ENCODE results near the gene HOXB1.

The HOXB1 gene

DNA sequence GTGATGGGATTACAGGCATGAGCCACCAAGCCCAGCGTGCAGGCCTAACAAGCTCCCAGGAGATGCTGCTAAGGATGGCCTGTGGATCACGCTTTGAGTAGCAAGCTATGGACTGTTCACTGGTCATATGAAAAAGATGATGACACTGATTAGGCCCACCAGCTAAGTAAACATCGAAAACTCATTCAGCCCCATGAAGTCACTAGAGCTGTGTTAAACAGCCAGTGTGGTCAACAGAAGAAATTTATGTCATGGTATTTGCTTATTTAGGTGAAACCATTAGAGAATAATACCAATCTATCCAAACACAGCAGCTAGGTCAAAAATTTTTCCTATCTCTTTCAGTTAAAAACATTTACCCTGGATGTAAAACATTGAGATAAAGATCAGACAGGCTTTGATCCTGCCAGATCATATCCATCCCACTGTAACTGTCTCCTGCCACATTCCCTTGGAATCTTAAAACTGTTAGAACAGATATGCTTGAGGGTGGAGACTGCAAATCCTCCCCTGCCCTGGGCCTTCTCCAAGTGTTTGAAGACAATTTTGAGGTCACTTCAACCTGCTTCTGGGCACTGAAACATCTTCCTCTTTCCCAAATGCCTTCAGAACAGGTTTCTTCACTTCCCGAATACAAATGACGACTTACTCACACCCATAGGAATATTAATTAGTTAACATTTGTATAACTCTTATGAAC, 30.9 kb downstream of the HOXB1 start:
- in situ Hi-C loops (cut with HindIII; ENCODE audit: low sequenced_read_pairs) = no loop called here

DNA sequence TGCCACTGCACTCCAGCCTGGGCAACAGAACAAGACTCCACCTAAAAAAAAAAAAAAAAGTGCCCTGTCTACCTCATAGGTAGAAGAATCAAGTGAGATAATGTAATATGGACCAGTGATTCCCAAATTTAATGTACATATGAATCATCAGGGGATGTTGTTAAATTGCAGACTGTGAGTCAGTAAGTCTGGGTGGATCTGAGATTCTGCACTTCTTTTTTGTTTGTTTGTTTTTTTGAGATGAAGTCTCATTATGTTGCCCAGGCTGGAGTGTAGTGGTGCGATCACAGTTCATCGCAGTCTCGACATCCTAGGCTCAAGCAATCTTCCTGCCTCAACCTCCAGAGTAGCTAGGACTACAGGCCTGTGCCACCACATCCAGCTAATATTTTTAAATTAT, 31.6 kb downstream of the HOXB1 start:
- in situ Hi-C loops (cut with HindIII; ENCODE audit: low sequenced_read_pairs) = no loop called here

DNA sequence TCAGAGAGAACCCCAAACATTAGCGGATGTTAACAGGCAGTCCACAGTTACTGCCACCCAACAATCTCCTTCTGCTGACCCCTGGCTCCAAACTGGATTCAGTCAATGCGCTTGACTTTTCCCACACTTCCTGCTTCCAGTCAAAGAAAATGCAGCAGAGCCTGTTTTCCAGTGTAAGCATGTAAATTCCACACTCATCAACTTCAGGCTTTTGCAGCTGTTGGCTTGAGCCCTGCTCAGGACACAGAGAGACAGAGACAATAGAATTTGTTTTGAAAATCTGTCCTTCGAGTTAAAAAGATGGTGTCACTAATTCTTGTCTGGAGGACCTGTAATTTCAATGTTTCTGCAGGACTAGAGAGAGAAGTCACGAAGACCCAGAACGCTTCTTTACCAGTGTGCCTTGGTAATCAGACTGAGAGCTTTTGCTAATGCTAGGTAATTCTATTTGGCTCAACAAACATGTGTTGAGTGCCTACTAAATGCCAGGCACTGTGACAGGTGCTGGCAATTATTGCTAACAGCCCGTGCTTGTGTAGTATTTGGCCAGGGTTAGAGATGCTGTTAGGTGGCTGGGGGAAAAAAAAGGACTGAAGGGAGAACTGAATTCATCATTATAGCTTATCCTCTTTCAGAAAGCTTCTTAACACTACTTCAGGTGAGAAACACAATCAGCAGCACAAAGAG, 32.5 kb downstream of the HOXB1 start:
- in situ Hi-C loops (cut with HindIII; ENCODE audit: low sequenced_read_pairs) = no loop called here

DNA sequence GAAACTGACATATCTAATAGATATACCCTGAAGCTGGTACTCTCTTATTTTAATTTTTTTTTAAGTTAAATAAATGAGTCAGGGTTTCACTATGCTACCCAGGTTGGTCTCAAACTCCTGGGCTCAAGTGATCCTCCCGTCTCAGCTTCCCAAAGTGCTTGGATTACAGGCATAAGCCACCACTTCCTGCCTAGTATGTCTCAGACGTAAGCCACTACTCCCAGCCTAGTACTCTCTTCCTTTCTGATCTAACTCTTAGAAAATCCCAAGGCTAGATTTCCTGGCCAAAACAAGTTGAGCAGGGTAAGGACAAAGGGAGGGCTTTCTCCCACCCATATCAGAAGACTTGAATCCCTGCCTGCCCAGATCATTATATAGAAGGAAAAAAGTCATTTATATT, 33.7 kb downstream of the HOXB1 start:
- in situ Hi-C loops (cut with HindIII; ENCODE audit: low sequenced_read_pairs) = no loop called here

- in situ Hi-C loops (cut with HindIII; ENCODE audit: low sequenced_read_pairs) = no loop called here
Observed at GRCh38 chr17:48494335-48494734, 36.5 kb downstream of the HOXB1 start.

DNA sequence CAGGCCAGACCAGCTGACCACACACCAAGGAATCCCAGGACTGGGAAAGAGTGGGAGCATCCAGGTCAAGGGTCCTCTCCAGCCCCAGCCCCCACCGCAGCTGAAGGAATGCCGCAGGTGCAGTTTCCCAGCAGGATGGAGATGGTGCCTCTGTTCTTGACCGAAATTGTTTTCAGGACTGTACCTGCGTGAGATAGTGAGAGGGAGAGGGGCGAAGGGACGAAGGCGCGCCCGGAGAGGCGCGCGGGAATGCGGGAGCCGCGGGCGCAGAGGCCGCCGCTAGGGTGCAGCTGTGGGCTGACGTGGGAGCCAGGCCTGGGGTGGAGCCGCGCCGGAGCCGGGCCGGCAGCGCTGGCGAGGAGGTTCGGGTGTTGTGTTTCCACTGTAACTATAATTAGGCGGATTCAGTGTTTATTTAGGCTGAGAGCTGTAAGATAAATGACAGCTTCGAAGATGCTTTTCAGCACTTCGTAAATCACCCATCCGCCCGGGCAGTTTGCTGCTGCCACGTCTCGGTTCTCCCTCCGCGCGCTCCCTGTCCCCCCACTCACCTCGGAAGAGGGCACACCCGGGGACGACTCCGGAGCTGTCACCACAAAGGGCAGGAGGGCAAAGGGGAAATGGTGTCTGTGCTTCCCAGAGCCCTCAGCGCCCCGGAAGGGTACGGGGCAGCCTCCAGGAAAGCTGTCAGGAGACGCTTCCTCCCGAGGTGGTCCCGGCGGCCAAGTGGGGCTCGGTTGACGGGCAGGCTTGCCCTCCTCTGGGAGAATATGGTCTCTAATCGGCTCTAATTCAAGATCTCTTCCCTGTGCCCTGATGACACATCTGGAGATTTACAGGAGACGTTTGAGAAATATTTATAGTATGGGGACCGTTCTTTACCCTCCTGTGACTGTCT, 38.2 kb downstream of the HOXB1 start:
- in situ Hi-C loops (cut with HindIII; ENCODE audit: low sequenced_read_pairs) = no loop called here

- in situ Hi-C loops (cut with HindIII; ENCODE audit: low sequenced_read_pairs) = no loop called here
Observed at GRCh38 chr17:48491527-48492273, 39.1 kb downstream of the HOXB1 start.

DNA sequence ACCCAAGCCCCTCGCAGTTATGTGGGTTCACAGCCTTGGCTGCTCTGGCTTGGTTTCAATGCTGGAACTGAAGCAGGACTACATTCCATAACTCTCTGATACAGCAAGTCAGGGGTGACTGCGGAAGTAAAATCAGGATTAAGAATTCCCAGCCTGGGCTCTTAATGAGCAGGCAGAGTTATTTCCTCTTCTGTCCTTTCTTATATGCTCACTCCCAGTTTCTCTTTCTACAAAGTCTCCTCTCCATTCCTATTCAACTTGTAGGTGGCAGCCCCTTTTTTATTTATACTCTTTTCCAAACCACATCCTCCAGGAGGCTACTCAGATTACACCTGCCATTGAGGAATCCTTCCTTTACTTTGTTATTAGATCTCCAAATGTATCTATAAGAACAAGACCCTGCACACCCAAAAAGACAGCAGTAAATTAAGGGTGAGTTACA, 40.3 kb downstream of the HOXB1 start:
- in situ Hi-C loops (cut with HindIII; ENCODE audit: low sequenced_read_pairs) = no loop called here

GRCh38 chr17:48489781-48490180, 41.0 kb downstream of the HOXB1 start:
- in situ Hi-C loops (cut with HindIII; ENCODE audit: low sequenced_read_pairs) = no loop called here

- in situ Hi-C loops (cut with HindIII; ENCODE audit: low sequenced_read_pairs) = no loop called here
Observed at GRCh38 chr17:48488548-48489106, 42.2 kb downstream of the HOXB1 start.

GRCh38 chr17:48487221-48487620, 43.6 kb downstream of the HOXB1 start:
- in situ Hi-C loops (cut with HindIII; ENCODE audit: low sequenced_read_pairs) = no loop called here

GRCh38 chr17:48486557-48486956, 44.3 kb downstream of the HOXB1 start:
- in situ Hi-C loops (cut with HindIII; ENCODE audit: low sequenced_read_pairs) = no loop called here

- in situ Hi-C loops (cut with HindIII; ENCODE audit: low sequenced_read_pairs) = loop anchor here (5.0 kb wide), 1 partner anchor 108 kb away; no protein-coding TSS in a partner anchor
Observed at GRCh38 chr17:48484850-48485249, 46.0 kb downstream of the HOXB1 start.

GRCh38 chr17:48484256-48484655, 46.6 kb downstream of the HOXB1 start:
- in situ Hi-C loops (cut with HindIII; ENCODE audit: low sequenced_read_pairs) = loop anchor here (5.0 kb wide), 1 partner anchor 107 kb away; no protein-coding TSS in a partner anchor

GRCh38 chr17:48483471-48484131, 47.2 kb downstream of the HOXB1 start:
- in situ Hi-C loops (cut with HindIII; ENCODE audit: low sequenced_read_pairs) = loop anchor here (5.0 kb wide), 1 partner anchor 106 kb away; no protein-coding TSS in a partner anchor

DNA sequence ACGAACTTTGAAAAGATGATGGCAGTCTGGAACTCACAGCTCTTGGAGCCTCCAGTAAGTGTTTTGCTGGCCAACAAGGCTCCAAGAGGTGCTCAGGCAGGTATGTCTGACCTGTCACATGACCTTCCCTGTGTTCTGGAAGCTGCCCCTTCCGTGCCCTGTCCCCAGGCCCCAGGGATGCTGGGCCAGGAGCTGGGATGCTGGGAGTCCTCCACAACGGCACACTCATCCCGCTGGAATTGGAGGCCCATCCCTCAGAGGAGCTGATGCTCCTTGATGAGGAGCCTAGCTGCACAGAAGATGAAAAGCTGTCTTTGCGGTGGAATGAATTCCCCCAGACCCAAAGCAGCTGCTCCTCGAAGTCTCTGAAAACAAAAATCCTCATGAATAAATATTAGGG, 47.8 kb downstream of the HOXB1 start:
- in situ Hi-C loops (cut with HindIII; ENCODE audit: low sequenced_read_pairs) = loop anchor here (5.0 kb wide), 1 partner anchor 106 kb away; no protein-coding TSS in a partner anchor

- in situ Hi-C loops (cut with HindIII; ENCODE audit: low sequenced_read_pairs) = loop anchor here (5.0 kb wide), 1 partner anchor 105 kb away; no protein-coding TSS in a partner anchor
Observed at GRCh38 chr17:48482301-48482700, 48.5 kb downstream of the HOXB1 start.

- in situ Hi-C loops (cut with HindIII; ENCODE audit: low sequenced_read_pairs) = no loop called here
Observed at GRCh38 chr17:48479014-48479402, 51.8 kb downstream of the HOXB1 start.
